Measurements from ENCODE around the gene NAP1L5. TPM values are rescaled to one million over a fixed set of nuclear protein-coding genes. Genes with fewer than 3 reads are reported as not detected.

Gene NAP1L5
- total and polyA plus RNA-seq, 8 donors: 3.2 to 12.5 (median 11.8) TPM

GRCh38 chr4:88737307-88737941 is 39.8 kb upstream of the NAP1L5 start:
- H3K27me3 ChIP-seq: no peaks in the 10 kb centered on the region
- DNase-seq (no peak), ATAC-seq (peak; percentile 81)
- no peaks in the 10 kb centered on the region for H3K9me3 ChIP-seq
- intact Hi-C loops (cut with DNase I): no loop called here
- H3K4me3 ChIP-seq: no peak overlapping the region
- peaks cover 7 to 15% of the 10 kb centered on the region in 2 donors for H3K4me1 ChIP-seq
- no peak for TF ChIP-seq CTCF (IDR thresholded peaks at IDR 0.05)
- H3K36me3 ChIP-seq: peaks cover 0 to 17% of the 10 kb centered on the region in 2 donors
- no peak overlapping the region for H3K27ac ChIP-seq

GRCh38 chr4:88736264-88736663 is 38.6 kb upstream of the NAP1L5 start:
- Histone ChIP-seq H3K36me3 (peaks cover 0 to 21% of the 10 kb centered on the region in 2 donors), H3K27ac (no peak overlapping the region)
- no peak for DNase-seq

GRCh38 chr4:88735564-88735963 is 37.9 kb upstream of the NAP1L5 start:
- H3K9me3 ChIP-seq: no peaks in the 10 kb centered on the region
- no peak overlapping the region for H3K27ac ChIP-seq
- ATAC-seq: no peak
- H3K4me3 ChIP-seq: no peak overlapping the region
- peaks cover 0 to 28% of the 10 kb centered on the region in 2 donors for H3K36me3 ChIP-seq
- intact Hi-C loops (cut with DNase I): no loop called here
- DNase-seq: no peak
- peaks cover 7 to 15% of the 10 kb centered on the region in 2 donors for H3K4me1 ChIP-seq
- TF ChIP-seq CTCF (IDR thresholded peaks at IDR 0.05): no peak
- no peaks in the 10 kb centered on the region for H3K27me3 ChIP-seq

More at GRCh38 chr4:88736264-88736663, 38.6 kb upstream of the NAP1L5 start:
- no peak for ATAC-seq
- no peak for TF ChIP-seq CTCF (IDR thresholded peaks at IDR 0.05)
- Histone ChIP-seq H3K4me3 (no peak overlapping the region), H3K27me3 (no peaks in the 10 kb centered on the region), H3K4me1 (peaks cover 7 to 15% of the 10 kb centered on the region in 2 donors), H3K9me3 (no peaks in the 10 kb centered on the region)
- intact Hi-C loops (cut with DNase I): no loop called here

- TF ChIP-seq CTCF (IDR thresholded peaks at IDR 0.05): no peak
- no peak overlapping the region for H3K27ac ChIP-seq
- no peaks in the 10 kb centered on the region for H3K9me3 ChIP-seq
- H3K36me3 ChIP-seq: peaks cover 0 to 39% of the 10 kb centered on the region in 2 donors
- DNase-seq (no peak), ATAC-seq (no peak)
- peaks cover 7 to 15% of the 10 kb centered on the region in 2 donors for H3K4me1 ChIP-seq
- H3K27me3 ChIP-seq: no peaks in the 10 kb centered on the region
- intact Hi-C loops (cut with DNase I): no loop called here
- no peak overlapping the region for H3K4me3 ChIP-seq
Observed at GRCh38 chr4:88734403-88734949, 36.8 kb upstream of the NAP1L5 start.

- H3K4me3 ChIP-seq: no peak overlapping the region
- H3K9me3 ChIP-seq: no peaks in the 10 kb centered on the region
- H3K27me3 ChIP-seq: no peaks in the 10 kb centered on the region
- no peak for TF ChIP-seq CTCF (IDR thresholded peaks at IDR 0.05)
- H3K4me1 ChIP-seq: peaks cover 5 to 10% of the 10 kb centered on the region in 2 donors
- DNase-seq: no peak
- intact Hi-C loops (cut with DNase I): no loop called here
- ATAC-seq: no peak
- H3K27ac ChIP-seq: no peak overlapping the region
- H3K36me3 ChIP-seq: peaks cover 0 to 41% of the 10 kb centered on the region in 2 donors
Observed at GRCh38 chr4:88732714-88733368, 35.2 kb upstream of the NAP1L5 start.

Measured in left lung (tissue), 10 donors.